GM19351 (cell line): ENCODE data around the gene KCNN3.
A peak's percentile ranks its signal among the peaks of the same experiment; 100 is the strongest.

Source experiments
- ATAC-seq: cut with Tn5 transposase; IDR thresholded peaks from one replicate; pipeline ENCODE4 v1.9.1; 2021; ENCODE audit warnings: mild to moderate bottlenecking, moderate library complexity; ENCODE audit not compliant: unreplicated experiment

The KCNN3 gene

GRCh38 chr1:154861607-154862094 is 8.4 kb downstream of the KCNN3 start:
- ATAC-seq, result no peak

- peak; percentile 68 for ATAC-seq
Observed at GRCh38 chr1:154860156-154860870, 9.8 kb downstream of the KCNN3 start.

GRCh38 chr1:154859786-154860155 is 10.3 kb downstream of the KCNN3 start:
- ATAC-seq, result peak; percentile 38

GRCh38 chr1:154859151-154859785 is 10.8 kb downstream of the KCNN3 start:
- ATAC-seq, result no peak

GRCh38 chr1:154857441-154858215 is 12.5 kb downstream of the KCNN3 start:
- no peak for ATAC-seq

- ATAC-seq, result no peak
Observed at GRCh38 chr1:154857022-154857421, 13.1 kb downstream of the KCNN3 start.

- ATAC-seq, result no peak
Observed at GRCh38 chr1:154856544-154856943, 13.5 kb downstream of the KCNN3 start.

GRCh38 chr1:154856049-154856448 is 14.0 kb downstream of the KCNN3 start:
- no peak for ATAC-seq

GRCh38 chr1:154855186-154855851 is 14.8 kb downstream of the KCNN3 start:
- ATAC-seq, result no peak

- no peak for ATAC-seq
Observed at GRCh38 chr1:154852845-154853244, 17.2 kb downstream of the KCNN3 start.

GRCh38 chr1:154851392-154852177 is 18.5 kb downstream of the KCNN3 start:
- no peak for ATAC-seq

- ATAC-seq, result no peak
Observed at GRCh38 chr1:154849645-154850131, 20.4 kb downstream of the KCNN3 start.

- ATAC-seq, result no peak
Observed at GRCh38 chr1:154848983-154849382, 21.1 kb downstream of the KCNN3 start.

GRCh38 chr1:154847891-154848290 is 22.2 kb downstream of the KCNN3 start:
- ATAC-seq, result no peak

- no peak for ATAC-seq
Observed at GRCh38 chr1:154846565-154847442, 23.3 kb downstream of the KCNN3 start.

GRCh38 chr1:154845879-154846278 is 24.2 kb downstream of the KCNN3 start:
- no peak for ATAC-seq

- ATAC-seq, result no peak
Observed at GRCh38 chr1:154845174-154845573, 24.9 kb downstream of the KCNN3 start.

- ATAC-seq, result no peak
Observed at GRCh38 chr1:154844297-154844681, 25.8 kb downstream of the KCNN3 start.

- ATAC-seq, result no peak
Observed at GRCh38 chr1:154843636-154844296, 26.3 kb downstream of the KCNN3 start.
